GM18520 (cell line): ENCODE results near the gene COQ2.
"Not testable (repeated sequence)": the region's sequence is repeated elsewhere in the genome, so short reads cannot be mapped to it uniquely, and the experiment has no call there.

ENCODE experiments used
- ATAC-seq: cut with Tn5 transposase; IDR thresholded peaks from one replicate; pipeline ENCODE4 v1.9.1; 2021; ENCODE audit not compliant: unreplicated experiment

The COQ2 gene, protein sequence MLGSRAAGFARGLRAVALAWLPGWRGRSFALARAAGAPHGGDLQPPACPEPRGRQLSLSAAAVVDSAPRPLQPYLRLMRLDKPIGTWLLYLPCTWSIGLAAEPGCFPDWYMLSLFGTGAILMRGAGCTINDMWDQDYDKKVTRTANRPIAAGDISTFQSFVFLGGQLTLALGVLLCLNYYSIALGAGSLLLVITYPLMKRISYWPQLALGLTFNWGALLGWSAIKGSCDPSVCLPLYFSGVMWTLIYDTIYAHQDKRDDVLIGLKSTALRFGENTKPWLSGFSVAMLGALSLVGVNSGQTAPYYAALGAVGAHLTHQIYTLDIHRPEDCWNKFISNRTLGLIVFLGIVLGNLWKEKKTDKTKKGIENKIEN

DNA sequence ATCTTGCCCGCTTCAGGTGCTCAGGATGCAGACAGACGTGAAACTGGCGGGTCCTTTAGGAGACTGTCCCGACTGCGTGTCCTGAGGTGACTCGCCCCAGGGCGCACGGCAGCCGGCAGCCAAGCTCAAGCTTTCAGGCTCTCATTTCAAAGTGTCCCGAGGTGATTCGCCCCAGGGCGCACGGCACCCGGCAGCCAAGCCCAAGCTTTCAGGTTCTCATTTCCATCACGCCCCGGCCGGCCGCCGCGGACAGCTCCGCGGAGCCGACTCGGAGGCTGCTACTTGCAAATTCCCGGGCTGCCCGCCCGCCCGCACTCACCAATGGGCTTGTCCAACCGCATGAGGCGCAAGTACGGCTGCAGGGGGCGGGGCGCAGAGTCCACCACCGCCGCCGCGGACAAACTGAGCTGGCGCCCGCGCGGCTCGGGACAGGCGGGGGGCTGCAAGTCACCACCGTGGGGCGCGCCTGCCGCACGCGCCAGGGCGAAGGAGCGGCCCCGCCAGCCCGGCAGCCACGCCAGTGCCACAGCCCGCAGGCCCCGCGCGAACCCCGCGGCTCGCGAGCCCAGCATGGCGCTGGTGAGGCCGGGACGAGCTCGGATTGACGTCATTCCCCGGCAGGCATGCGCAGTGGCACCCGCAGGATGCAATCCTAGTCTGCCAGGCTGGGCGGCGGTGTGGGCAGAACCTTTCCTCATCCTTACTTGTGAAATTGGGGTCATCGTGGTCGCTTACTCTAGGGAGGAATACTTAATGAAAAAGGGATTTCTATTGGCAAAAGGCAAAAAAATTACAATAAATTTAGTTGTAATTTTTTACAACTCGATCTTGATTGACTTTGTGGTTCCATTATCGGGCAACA is at the start of gene COQ2:
COQ2 (minus strand) TSS at position 606 of the 862 bp plus-strand sequence; CDS start at position 572, 34 bp downstream.
- peak; percentile 89 for ATAC-seq

DNA sequence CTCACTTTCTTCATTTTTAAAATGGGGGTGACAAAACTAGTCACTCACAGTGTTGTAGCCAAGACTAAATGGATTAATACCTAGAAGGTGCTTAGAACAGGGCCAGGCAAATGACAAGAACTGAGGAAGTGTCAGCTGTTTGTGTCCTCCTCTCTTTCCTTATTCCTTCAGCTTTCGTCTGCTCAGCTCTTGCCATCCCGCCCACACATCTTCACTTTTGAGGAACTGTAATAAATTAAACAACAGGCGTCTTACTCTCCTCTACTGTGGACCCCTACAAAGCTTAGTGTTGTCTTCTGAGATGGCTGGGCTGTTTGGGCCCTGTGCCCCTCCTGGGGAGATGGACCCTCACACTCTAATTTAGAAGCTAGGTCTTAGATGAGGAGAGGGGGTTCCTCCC is 47.4 kb upstream of the COQ2 start:
- no peak for ATAC-seq

DNA sequence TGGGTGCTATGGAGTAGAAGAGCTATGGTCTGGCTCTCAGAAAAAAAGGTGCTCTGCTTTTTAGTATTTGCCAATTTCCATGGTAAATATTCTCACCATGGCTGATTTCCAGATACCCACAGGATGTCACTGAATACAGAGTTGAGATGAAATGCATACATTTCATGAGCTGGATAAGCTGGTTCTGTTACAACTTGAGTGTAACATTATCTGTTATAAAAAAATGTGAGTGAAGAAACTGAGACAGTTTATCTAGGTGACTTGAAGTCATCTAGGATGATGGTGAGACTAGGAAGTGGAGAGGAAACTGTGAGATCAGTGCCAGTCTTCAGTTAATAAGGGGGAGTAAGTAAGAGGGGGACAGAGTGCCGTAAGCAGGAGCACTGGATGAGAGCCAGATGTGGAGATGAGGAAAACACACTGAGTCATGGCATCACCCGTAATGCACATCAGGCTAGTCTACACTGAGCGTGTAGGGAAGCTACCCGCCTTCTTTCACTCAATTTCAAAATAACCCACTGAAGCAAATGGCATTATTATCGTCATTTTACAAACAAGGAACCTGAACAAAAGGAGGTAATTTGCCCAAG is 45.0 kb upstream of the COQ2 start:
- ATAC-seq: no peak

DNA sequence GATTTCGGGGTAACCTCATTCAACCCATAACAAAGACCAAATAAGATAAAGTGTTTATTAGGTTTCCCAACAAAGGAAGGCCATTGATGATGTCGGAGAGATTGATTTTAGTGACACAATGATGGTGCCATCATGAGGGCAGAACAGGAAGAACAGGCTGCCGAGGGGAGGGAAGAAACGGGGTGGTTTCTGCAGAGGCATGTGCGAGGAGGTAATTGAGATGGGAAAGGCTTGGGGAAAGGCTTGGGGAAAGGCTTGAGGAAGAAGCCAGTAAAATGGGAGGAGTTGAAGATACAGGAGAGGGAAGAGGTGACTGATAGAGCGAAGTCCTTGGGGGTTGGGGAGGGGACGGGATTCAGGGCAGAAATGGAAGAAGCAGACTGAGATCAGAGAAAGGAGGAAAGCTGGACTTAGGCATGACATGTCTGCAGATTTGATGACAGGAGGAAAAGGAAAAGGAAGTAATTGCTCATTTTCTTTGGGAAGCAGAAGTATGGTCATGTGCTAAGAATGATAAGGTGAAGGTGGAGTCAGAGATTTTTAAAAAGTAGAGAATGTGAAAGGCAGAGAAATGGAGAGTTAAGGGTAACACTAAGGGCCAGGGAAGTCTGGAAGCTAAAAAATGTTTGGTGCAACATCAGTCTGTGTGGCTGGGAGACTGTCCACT is 44.1 kb upstream of the COQ2 start:
- no peak for ATAC-seq

DNA sequence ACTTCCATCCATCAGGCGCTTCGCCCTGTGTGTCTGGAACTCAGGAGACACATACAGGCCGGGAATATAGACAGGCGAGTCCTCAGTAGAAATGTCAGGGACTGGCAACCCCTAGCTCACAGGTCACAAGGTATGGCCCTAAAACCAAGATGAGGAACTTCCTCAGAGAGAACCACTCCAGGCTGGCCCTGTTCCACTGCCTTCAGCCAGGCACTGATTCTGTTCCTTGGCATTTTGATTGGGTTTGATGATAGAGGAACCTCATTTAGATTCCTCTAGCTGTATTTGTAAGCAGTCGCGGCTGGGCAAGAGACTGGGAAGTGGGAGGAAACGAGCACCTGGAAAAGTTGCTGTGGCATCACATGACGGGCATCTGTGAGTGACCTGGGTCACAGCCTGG is 41.9 kb upstream of the COQ2 start:
- ATAC-seq: no peak

DNA sequence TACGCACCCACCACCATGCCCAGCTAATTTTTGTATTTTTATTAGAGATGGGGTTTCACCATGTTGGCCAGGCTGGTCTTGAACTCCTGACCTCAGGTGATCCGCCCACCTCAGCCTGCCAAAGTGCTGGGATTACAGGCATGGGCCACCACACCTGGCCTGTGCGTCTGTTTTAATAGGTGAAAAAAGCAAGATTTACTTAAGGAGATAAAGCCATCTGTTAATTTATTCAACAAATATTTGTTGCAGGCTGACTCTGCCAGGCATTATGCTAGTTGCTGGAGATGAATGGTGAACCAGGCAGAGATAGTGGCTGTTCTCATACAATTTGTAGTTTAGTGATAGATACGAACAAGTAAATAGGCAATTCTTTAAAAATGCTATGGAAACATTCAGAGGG is 40.7 kb upstream of the COQ2 start:
- not testable (repeated sequence) for ATAC-seq

DNA sequence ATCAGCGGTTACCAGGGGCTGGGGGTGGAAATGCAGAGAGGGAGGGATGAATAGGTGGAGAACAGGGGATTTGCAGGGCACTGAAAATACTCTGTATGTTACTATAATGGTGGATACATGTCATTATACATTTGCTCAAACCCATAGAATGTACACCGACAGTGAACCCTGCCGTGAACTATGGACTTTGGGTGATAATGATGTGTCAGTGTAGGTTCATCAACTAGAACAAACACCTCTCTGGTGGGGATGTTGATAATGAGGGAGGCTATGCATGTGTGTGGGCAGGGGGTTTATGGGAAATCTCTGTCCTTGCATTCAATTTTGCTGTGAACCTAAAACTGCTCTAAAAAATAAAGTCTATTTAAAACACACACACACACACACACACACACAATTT is 38.5 kb upstream of the COQ2 start:
- no peak for ATAC-seq

DNA sequence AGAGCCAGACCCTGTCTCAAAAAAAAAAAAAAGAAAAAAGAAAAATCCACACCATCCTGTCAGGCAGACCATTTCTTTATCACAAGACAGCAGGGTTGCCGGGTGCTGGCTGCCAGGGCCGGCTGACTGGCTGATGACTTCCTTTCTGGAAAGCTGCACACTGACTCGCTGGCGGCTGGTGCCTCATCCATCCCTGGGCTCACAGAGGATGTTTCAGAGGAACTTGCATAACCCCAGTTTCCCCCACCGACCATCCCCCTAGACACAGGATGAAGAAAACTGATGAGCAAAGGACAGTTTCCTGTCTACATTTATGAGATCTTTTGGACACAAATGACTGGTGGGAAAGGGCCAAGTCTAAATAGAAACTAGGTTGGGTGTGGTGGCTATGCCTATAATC is 36.0 kb upstream of the COQ2 start:
- no peak for ATAC-seq

DNA sequence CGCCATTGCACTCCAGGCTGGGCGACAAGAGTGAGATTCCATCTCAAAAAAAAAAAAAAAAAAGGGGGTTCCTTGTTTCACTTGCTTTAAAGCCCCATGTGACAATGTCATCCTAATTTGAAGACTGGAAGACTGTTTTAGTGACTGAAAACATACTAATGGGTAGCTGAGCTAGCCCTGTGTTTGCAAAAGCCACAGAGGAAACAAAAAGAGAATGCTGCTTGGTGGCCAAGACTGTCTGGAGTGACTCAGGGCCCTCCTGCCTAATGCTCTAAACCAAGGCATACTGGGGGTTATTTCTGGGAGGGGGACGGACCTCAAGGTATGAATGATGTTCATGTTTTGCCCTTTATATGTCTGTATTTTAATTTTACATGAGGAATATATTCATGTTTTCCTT is 34.1 kb upstream of the COQ2 start:
- no peak for ATAC-seq

DNA sequence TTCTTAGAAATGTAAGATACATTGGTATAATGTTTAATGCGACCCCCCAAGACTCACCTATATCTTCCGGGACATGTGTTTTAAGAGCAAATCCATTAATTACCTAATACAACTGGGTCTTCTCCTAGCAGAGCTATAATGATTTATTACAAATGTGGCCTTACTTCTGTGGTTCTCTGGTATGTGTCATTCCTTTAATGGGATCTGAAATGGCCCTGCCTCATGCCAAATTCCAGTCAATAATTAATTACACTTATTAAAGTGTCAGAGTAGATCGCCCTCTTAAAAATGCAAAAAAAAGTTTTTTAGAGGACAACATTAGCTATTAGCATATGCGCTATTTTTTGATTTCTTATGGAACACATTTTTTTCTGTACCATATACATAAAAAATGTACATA is 33.1 kb upstream of the COQ2 start:
- ATAC-seq: no peak

DNA sequence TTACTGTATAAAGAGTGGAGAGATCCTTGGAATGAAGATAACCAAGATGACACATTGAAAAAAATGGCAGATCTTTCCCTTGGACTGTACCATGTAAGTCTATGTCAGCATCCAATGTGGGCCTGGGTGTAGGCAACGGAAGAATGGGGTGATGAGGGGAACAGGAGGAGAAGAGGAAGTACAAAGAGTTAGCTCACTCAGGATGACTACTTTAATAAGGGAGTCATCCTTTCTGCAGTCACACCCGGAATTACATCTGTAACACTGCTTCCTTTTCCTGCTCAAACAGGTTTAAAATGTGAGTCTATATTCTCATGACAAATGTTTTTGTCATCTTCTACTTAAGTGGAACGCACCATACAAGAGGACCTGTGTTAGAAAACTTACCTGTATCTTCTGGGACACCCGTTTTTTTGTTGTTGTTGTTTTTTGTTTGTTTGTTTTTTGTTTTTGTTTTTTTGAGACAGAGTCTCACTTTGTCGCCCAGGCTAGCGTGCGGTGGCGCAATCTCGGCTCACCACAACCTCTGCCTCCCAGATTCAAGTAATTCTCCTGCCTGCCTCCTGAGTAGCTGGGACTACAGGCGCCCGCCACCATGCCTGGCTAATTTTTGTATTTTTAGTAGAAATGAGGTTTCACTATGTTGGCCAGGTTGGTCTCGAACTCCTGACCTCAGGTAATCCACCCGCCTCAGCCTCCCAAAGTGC is 32.0 kb upstream of the COQ2 start:
- ATAC-seq: no peak

DNA sequence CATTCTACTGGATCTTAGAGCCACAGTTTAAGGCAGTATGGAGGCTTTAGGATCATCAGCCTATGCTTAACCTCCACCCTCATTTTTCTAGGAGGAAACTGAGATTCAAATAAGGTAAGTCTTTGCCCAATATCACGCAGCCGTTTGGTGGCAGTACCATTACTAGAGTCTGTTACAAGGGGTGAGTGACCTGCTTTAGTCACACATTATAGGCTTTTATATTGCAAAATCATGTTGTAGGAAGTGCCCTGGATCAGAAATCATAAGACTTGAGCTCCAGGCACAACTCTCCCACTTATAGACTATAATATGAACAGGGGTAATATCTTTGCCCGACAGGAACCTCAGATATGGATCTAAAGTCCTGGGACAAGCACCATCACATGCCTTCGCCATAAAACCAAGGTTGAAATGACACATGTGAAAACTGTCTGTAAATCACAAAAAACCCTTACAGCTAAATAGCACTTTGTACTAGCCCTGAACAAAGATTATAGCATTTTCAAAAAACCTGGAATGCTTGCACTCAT is 30.8 kb upstream of the COQ2 start:
- no peak for ATAC-seq

DNA sequence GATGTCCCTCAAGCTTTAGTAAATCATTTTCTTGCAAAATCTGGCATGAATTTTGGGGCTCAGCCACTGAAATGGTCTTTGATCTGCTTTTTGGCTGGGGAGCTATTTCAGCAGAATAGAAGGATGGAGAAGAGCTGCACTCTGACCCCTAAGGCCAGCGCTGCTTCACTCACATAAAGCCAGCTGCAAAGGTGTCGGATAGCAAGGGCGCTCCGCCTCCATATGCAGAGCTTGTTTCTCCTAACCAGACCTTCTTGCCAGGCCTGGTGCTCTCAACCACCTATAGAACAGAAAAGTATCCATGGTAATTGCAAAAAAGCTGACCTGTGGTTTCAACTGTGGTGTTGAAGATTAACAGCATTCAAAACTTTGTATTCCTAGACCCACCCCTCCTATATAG is 24.1 kb upstream of the COQ2 start:
- no peak for ATAC-seq

DNA sequence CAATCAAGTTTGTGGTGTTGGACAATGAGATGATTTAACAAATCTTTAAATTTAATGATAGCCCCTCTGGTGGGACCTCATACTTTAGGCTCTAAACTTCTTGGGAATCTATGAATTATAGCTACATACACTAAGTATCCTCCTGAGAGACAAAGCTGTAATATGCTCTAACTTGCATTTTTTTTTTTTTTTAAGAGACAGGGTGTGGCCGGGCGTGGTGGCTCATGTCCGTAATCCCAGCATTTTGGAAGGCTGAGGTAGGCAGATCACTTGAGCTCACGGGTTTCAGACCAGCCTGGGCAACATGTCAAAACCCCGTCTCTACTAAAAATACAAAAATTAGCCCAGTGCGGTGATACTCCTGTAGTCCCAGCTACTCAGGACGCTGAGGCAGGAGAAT is 23.3 kb upstream of the COQ2 start:
- no peak for ATAC-seq

DNA sequence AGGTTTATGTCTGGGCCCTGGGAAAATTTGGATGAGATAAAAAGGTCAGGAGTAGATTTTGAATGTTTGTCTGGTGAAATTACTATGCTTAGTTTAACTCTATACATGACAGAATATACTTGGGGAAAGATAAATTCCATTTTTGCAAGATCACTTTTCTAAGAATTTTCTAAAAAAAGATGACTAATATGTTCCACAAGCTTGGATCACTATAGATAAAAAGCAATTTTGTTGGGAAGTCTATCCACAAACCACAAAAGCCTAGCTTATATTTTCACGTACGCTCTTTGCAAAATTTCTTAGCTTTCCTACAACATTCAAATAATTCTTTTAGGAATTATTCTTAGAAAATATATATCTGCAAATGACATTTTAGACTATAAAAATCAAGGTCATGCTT is 20.6 kb upstream of the COQ2 start:
- no peak for ATAC-seq

DNA sequence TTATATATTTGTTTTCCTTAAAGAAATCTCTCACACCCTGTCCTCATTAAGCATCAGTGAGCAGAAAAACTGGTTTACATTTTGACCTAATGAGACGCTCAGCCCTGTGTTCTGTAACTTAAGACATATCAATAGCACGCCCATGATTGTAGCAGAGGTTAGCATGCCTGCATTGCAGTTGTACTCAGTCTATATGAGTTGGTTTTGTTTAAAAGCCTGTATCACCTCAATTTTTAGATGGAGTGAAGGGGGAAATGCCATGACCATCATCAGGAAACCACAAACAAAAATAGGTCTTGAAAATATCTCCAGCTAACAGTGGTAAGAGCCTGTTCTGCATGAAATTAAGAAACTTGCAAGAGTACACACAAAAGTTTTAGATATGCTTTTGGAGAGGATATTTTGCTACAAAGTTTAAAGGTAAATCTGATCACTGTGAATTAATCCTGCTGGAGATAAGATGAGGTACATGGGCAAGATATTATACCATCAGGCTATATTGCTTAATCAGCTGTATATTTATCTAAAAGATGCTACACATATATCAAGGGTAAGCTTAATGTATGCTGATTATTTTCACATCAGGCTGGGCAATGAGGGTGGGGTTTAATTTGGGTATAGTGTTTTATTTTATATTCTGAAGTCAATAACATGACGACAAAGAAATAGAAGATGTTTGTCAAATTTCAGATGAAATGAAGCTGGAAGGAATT is 13.1 kb upstream of the COQ2 start:
- ATAC-seq: no peak

DNA sequence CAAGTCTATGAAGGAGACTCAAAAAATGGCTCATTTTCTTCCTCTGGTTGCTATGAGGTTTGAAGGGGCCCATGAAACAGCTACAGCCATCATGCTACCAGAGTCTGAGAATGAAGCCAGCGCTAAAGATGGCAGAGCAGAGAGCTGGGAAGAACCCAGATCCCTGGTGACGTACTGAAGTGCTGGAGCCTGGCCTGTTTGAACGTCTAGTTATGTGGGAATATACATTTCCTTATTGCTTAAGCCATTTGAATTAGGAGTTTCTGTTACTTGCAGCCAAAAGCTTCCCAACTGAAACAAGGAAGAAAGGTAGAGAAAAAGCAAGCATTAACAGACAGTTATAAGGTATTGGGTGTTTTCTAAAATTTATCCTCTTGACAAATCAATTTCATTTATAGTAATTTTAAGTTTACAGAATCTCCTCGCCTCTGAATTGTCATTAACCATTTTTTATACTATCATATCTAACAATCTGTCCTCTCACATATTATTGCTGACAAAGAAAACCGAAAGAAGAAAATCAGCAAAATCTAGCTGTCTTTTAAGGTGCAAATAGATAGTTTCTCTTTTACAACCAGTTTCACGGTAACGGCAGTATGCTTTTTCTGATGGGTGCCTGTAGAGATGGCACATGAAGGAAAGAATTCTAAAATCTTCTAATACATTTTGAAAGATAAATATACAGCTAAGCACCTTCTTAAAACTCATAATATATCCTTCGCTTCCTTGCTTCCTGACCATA is 8.9 kb upstream of the COQ2 start:
- no peak for ATAC-seq

DNA sequence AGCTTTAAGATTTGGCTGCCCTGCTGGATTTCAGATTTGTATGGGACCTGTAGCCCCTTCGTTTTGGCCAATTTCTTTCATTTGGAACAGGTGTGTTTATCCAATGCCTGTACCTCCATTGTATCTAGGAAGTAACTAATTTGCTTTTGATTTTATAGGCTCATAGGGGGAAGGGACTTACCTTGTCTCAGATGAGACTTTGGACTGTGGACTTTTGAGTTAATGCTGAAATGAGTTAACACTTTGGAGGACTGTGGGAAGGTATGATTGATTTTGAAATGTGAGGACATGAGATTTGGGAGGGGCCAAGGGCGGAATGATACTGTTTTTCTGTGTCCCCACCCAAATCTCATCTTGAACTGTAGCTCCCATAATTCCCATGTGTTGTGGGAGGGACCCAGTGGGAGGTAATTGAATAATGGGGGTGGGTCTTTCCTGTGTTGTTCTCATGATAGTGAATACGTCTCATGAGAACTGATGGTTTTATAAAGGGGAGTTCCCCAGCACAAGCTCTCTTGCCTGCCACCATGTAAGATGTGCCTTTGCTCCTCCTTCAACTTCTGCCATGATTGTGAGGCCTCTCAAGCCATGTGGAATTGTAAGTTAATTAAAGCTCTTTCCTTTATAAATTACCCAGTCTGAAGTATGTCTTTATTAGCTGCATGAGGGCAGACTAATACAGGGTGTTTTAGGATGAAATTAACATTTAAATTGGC is 5.6 kb upstream of the COQ2 start:
- not testable (repeated sequence) for ATAC-seq

DNA sequence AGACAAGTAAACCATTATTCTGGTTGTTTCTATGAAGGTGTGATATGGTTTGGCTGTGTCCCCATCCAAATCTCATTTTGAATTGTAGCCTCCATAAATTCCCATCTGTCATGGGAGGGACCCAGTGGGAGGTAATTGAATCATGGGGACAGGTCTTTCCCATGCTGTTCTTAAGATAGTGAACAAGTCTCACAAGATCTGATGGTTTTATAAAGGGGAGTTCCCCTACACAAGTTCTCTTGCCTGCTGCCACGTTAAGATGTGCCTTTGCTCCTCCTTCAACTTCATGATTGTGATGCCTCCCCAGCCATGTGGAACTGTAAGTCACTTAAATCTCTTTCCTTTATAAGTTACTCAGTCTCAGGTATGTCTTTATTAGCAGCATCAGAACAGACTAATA is 3.8 kb upstream of the COQ2 start:
- ATAC-seq: not testable (repeated sequence)
